ENCODE data around the gene MYLK2.
"Not testable (repeated sequence)": the region's sequence is repeated elsewhere in the genome, so short reads cannot be mapped to it uniquely, and the experiment has no call there.

Gene MYLK2

DNA sequence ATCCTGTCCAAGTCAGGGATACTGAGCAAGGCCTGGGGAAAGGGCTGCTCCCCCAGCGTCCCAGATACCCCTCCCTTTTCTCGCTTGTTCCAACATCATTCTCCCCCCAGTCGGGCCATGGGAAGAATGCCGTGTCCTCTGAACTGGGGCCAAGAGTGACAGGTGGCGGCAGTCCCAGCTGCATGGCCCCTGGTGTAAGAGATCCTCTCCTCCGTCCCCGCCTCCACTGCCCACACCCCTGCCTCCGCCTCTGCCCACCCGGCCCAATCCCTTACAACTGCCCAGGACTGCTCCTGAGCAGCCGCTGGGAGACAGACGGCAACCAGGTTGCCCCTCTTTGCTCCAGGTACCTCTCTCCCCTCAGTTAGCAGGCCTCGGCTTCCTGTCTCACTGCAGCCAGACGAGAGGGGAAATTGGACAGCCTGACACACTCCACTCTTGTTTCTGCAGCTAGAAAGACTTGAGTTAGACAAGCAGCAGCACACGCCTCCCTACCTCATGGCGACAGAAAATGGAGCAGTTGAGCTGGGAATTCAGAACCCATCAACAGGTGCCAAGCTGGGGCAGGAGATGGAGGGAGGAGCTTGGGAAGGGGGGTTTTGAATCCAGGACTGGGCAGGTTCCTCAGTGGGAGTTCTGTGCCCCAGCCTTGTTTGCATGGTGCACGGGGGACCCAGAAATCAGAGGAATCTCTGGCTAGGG, at the start of gene MYLK2:
Gene MYLK2 (plus strand): TSS at position 274 of the 702 bp plus-strand sequence. CDS start 225 bp downstream, at position 499.
- no peak for DNase-seq

DNA sequence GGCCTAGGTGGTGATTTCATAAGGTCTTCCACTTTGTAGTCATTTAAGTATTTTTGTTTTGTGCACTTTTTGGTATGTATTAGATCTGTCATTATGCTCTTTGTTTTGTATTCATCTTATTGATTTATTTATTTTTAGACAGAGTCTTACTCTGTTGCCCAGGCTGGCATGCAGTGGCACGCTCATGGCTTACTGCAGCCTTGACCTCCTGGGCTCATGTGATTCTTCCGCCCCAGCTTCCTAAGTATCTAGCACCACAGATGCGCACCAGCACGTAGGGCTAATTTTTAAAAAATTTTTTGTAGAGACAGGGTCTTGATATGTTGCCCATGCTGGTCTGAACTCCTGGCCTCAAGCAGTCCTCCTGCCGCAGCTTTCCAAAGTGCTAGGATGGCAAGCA, 49.5 kb upstream of the MYLK2 start:
- no peak for DNase-seq

- DNase-seq = no peak
Measured at GRCh38 chr20:31770243-31770642, 48.9 kb upstream of the MYLK2 start.

- no peak for DNase-seq
Measured at GRCh38 chr20:31774408-31774807, 44.7 kb upstream of the MYLK2 start.

DNA sequence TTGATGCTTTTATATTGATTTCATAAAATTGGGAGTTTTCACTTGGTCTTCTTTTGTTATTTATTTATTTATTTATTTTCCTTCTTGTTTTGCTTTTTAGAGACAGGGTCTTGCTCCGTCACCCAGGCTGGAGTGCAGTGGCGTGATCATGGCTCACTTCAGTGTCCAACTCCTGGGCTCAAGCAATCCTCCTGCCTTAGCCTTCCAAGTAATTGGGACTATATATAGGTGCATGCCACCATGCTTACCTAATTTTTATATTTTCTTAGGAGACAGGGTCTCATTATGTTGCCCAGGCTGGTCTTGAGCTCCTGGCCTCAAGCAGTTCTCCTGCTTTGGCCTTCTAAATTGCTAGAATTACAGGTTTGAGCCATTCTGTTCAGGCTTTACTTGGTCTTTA, 38.3 kb upstream of the MYLK2 start:
- no peak for DNase-seq

DNA sequence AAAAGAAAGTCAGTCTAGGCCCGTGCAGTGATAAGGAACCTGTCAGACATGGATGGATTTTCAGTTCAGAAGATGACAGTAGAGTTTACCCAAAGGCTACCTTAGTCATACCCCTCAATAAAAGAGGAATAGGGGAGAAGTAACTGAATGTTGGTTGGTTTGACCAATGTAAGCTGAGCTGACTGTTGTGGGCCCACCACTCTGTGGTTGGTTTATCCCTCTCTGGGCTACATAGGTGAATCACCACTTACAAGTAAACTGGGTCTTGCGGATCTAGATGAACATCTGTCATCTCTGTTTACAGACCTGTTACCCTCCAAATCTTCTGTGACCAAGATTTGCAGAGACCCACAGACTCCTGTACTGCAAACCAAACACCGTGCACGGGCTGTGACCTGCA, 37.2 kb upstream of the MYLK2 start:
- no peak for DNase-seq

- no peak for DNase-seq
Measured at GRCh38 chr20:31784354-31785044, 34.7 kb upstream of the MYLK2 start.

- DNase-seq = no peak
Measured at GRCh38 chr20:31785089-31785488, 34.1 kb upstream of the MYLK2 start.

DNA sequence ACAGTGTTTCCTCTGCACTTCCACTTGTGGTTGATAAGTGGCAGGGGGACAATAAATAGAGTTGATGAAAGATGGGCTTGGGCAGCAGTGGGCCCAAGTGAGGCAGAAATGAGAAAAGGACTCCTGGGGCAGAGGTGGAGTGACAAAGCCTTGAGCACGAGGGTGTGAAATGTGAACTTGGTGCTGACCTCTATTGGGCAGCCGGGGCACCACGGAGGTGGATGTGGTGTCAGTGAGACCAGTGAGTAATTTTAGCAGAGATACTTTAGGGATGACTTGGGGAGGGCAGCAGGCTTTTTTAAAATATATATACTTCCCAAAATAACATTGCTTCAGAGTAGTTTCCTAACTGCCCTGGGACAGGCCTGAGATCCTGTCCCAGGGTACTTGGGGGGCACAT, 30.6 kb upstream of the MYLK2 start:
- no peak for DNase-seq

DNA sequence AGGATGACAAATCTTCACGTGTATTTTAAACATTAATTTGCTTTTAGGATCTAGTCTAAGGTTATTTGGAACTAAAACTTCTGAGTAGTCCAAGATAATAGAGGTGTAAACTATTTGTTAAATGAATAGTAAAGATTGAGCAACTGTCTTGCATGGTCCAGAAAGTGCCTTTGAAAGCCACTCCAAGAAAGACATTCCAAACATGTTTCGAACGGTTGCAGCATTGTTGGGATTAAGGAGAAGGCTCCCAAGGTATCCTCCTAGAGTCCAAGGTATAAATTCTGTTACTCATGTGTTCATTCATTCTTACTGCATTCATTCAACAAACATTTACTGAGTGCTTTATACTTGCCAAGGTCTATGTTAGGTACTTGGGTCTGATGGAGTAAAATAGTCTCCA, 28.8 kb upstream of the MYLK2 start:
- no peak for DNase-seq

DNA sequence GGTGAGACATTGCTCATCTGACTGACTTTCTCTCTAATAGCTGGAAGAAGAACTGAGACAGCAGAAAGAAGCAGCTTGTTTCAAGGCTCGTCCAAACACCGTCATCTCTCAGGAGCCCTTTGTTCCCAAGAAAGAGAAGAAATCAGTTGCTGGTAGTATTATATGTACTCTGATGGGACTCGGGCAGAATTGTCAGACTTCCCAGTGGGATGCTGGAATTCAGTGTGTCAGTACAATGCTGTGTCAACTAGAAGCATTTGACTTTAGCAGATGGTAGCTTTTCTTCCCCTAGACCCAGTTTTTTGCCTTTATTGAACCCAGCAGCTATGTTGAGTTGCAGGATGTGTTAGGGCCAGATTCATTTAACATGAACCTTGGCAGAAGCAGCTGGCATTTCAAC, 21.8 kb upstream of the MYLK2 start:
- no peak for DNase-seq

GRCh38 chr20:31801508-31801907, 17.6 kb upstream of the MYLK2 start:
- no peak for DNase-seq

GRCh38 chr20:31803552-31804291, 15.4 kb upstream of the MYLK2 start:
- no peak for DNase-seq

DNA sequence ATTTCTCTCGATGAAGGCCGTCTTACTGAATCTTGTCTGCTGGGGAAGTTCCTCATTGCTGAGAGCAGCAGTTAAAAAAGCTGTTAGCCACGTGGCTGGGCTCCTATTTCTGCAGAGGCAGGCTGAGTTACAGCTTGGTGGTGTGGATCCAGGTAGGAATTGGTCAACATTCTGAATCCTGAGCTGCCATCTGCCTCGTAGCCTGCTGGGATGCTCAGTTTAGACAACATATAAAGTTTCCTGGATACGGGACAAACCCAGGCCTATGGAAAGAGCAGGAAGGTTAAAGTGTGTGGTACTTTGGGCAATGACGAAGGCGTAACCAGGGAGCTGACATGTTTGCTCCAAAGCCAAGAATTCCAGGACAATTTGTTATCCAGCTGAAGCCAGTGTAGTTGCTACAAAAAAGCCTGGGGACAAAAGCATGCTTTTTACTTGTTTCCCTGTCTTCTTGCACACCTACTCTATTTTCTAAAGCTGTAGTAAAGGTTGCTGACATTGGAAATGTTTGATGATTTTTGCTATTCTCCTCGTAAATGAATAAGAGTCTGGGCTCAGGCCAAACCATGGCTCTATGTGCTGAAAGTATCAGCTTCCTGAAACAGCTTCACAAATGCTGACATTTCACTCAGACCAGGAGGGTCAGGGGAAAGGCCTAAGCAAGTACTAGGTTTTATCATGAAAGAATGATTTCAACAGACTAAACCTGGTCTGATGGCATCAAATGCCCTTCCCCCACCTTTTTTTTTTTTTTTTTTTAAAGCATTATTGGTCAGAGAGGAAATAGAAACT, 12.4 kb upstream of the MYLK2 start:
- DNase-seq = no peak

GRCh38 chr20:31808481-31808880, 10.7 kb upstream of the MYLK2 start:
- DNase-seq = no peak

GRCh38 chr20:31809661-31810060, 9.5 kb upstream of the MYLK2 start:
- no peak for DNase-seq

- DNase-seq = no peak
Measured at GRCh38 chr20:31811198-31811597, 8.0 kb upstream of the MYLK2 start.

- DNase-seq = no peak
Measured at GRCh38 chr20:31811796-31812728, 7.1 kb upstream of the MYLK2 start.

GRCh38 chr20:31813611-31814010, 5.5 kb upstream of the MYLK2 start:
- DNase-seq = no peak

GRCh38 chr20:31814142-31814541, 5.0 kb upstream of the MYLK2 start:
- not testable (repeated sequence) for DNase-seq

DNA sequence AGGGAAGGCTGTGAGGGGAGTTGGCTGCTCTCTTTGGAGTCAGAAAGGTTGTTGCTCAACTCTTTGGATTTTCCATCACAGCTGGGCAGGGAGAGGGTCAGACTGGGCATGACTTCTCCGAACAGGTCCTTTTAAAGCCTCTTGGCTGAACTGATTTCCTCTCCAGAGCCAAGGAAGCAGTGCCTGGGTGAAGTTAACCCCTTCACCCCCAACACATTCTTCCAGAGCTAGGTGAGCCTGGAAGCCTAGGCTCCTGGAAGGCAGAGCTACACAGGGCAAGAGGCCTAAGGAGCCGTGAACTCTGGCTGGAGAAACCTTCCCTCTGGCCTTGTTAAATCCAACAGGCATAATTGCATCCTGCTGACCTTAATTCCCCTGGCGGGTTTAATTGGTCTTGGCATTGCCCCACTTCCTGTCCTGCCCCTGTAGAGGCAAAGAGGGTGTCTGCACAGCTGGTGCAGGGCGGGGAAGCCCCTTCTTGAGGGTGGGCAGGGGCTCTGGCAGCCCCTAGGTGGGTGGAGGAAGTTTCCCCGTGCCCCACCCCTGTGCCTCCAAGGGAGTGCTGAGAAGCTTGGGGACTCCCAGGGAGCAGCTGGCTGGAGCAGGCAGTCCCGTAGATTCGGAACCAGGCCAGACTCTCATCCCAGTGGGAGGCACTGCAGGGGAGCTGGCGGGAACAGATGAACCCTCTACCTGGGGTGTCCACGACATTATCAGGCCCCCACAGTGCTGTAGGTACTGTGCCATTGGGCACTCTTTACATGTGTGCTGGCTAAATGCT, 3.6 kb upstream of the MYLK2 start:
- DNase-seq = peak; percentile 81
